G401 (cell line): ENCODE data around the gene SLC16A12. TPM values are rescaled to one million over a fixed set of nuclear protein-coding genes. Genes with fewer than 3 reads are reported as not detected.

Source experiments
- DNase-seq: peaks from one replicate; pipeline ENCODE4 v3.0.0-alpha.2; 2015; ENCODE audit warnings: low spot score
- in situ Hi-C: cut with HindIII; loops from 2 replicates; pipeline ENCODE4 v1.10.0; 2016; ENCODE audit warnings: low sequenced_read_pairs, mixed read lengths
- total RNA-seq: library from RNA; depleted of rRNA; stranded (reverse); fragments of >200 nt; shearing (Covaris generic); gene quantifications from 2 replicates; pipeline ENCODE4 v1.2.3, GENCODE V29; 2014

Gene SLC16A12
- total RNA-seq, 1 experiment from 2014 or later = not detected

- no peak for DNase-seq
Measured at GRCh38 chr10:89518876-89519842, 16.2 kb downstream of the SLC16A12 start.

GRCh38 chr10:89518108-89518507 lies 17.3 kb downstream of the SLC16A12 start:
- in situ Hi-C loops = no loop called here

More at GRCh38 chr10:89518876-89519842, 16.2 kb downstream of the SLC16A12 start:
- in situ Hi-C loops = no loop called here

GRCh38 chr10:89516149-89516832 lies 19.1 kb downstream of the SLC16A12 start:
- in situ Hi-C loops = no loop called here
- DNase-seq = no peak

More at GRCh38 chr10:89518108-89518507, 17.3 kb downstream of the SLC16A12 start:
- no peak for DNase-seq

GRCh38 chr10:89515031-89515841 lies 20.2 kb downstream of the SLC16A12 start:
- no peak for DNase-seq
- in situ Hi-C loops = no loop called here

- no peak for DNase-seq
- in situ Hi-C loops = no loop called here
Measured at GRCh38 chr10:89513206-89513605, 22.2 kb downstream of the SLC16A12 start.

GRCh38 chr10:89505640-89506275 lies 29.6 kb downstream of the SLC16A12 start:
- no peak for DNase-seq
- in situ Hi-C loops = no loop called here

DNA sequence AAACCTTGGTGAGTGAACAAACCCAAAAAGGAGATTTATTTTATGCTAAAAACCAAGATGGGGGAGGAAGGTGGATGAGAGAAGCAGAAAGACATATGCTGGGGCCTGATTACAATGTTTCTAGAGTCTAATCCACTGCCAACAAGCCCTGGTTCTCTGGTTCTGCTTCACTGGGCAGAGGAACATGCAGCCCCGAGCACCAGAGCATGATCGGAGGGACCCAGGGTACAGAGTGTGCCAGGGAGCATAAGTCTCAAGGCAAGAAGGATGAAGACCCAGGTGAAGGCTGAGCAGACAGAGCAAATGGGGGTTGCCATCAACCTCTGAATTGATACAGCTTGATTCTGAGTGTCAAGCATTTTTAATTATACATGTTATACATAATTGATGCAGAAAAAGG lies 30.7 kb downstream of the SLC16A12 start:
- in situ Hi-C loops = no loop called here
- DNase-seq = no peak

DNA sequence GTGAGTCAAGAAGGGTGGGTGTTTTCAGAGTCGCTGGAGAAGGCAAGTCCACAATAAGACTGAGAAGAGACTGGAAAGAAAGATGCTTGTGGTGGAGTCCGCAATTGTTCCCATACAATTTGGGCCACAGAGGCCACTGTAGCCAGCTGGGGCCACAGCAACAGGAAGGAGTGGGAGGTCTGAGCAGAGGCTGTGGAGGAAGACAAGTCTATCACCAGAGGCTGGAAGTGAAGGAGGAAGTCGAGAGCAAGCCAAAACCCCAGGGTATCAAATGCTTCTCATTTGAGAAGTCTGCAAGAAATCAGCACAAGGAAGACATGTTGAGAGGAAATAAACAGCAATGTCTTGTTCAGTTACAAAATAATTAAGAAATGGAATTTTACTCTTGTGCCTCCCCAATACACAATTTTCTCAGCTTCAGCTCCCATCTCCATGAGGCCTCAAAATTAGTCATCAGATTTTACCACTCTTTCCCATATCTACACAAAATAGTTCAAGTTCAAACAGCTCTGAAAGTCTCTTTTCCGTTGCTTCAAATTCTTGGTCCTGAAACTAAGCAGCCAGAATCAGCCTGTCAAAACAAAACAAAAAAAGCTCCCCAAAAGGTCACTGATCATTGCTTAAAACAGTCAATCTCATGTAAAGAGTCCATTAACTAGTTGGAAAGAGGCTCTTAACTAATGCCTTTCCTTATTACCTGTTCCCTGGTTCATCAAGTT lies 31.6 kb downstream of the SLC16A12 start:
- in situ Hi-C loops = no loop called here
- no peak for DNase-seq

GRCh38 chr10:89503151-89503550 lies 32.2 kb downstream of the SLC16A12 start:
- DNase-seq = no peak
- in situ Hi-C loops = no loop called here

GRCh38 chr10:89502549-89502948 lies 32.8 kb downstream of the SLC16A12 start:
- in situ Hi-C loops = no loop called here
- no peak for DNase-seq

- in situ Hi-C loops = no loop called here
- no peak for DNase-seq
Measured at GRCh38 chr10:89494575-89494974, 40.8 kb downstream of the SLC16A12 start.

DNA sequence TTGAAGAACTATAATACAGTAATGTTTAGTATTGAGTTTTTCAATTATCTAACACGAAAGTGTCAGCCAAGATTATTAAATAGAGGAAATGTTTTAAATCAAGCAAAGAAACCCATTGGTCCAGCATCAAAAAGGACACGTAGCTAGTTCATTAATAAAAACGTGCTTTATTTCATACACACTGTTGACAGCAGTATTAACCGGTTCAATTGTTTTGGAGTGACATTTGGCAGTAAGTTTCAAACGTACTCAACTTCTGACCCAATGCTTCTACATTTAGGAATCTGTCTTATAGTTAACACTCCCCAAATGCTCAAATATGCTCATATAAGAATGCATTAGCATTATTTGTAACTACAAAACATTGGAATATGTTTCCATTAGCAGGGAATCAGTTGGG lies 41.3 kb downstream of the SLC16A12 start:
- no peak for DNase-seq
- in situ Hi-C loops = no loop called here

DNA sequence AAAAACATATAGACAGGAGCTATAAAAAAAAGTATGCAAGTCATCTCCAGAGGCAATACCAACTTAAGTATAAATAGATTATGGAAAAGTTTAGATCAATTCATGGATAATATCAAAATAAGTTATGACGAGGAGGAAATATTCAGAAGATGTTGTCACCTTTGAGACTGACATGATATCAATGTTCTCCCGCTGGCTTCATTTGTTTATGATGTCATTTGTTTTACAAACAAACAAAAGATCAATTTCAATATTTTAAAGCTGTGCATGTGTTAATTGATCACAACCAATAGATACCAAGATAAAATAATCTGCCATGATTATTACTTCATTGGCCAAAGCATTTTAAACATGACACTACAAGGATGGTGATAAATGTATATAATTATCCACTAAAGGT lies 43.5 kb downstream of the SLC16A12 start:
- DNase-seq = no peak
- in situ Hi-C loops = no loop called here

DNA sequence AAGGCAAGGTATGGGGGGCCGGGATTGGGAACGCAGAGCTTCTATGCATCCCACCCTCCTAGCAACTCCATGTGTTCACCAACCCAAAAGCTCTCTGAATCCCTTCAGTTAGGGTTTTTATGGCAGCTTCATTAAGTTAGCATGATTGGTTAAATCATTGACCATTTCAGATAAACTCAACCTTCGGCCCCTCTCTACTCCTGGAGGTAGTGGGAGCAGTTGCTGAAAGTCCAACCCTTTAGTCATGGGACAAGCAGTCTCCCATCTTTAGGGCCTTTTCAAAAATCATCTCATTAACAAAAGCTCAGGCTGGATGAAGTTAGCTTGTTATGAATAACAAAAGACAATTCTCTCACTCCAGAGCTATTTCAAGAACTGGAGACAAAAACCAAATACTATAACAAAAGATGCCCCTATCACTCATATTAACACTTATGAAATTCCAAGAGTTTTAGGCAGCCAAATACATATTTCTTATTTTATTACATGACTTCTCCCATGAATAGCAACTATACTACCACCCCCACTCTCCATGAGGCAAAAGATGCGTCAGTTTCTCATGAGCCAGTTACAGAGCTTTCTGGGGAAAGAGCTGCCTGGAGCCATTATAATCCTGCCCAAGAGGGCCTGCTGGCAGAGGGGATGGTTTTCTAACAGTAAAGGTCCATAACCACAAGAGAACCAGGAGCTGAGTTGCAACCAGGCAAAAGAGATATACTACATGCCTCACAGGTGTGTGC lies 44.6 kb downstream of the SLC16A12 start:
- no peak for DNase-seq
- in situ Hi-C loops = no loop called here

GRCh38 chr10:89482256-89482655 lies 53.1 kb downstream of the SLC16A12 start:
- DNase-seq = no peak
- in situ Hi-C loops = no loop called here

DNA sequence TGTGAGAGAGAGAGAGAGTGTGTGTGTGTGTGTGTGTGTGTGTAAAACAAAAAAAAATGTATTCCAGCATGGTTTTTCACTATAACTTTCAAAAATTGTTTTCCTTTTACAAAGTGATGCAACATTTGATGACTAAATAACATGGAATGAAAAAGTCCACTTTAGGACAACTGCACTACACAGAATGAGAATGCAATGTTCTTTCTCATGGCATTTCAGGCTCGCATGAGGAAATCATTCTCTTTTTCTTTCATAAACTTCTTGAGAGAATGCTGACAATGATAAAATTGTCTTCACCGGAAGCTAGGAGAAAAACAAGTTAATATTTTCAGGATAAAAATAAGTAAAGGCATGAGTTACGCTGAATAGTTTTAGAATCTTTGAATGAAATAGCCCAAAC lies 53.7 kb downstream of the SLC16A12 start:
- in situ Hi-C loops = no loop called here
- no peak for DNase-seq

DNA sequence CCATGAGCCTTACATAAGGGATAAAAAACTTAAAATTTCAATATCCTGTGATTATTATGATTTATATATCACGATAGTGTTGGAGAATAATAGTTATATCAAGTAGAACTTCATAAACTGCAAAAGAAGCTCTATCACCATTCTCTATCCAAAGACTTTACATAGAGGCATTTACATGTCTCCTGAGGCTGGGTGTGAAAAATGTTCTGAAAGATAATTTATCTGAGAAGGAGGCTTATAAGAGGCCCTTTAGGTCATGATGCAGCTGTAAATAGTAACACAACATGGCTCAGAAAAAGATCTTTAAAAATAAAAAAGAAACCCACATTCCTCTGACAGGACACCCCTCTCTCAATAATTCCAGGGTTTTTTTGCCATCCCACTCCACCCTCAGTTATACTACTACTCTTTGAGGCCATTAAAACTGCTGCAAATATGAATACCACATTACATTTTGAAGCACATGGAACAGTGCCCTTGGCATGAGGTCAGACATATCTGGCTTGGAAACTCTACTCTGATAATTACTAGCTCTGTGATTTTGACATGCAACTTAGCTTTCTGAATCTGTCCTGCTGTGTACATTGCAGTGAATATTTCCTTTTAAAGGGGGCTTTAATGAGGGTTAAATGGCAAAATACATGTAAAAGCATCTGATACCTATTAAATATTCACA lies 55.5 kb downstream of the SLC16A12 start:
- in situ Hi-C loops = no loop called here
- DNase-seq = no peak
